K562 (cell line): Measurements from ENCODE around the gene TAP2. TPM values are rescaled to one million over a fixed set of nuclear protein-coding genes. Genes with fewer than 3 reads are reported as not detected.
A peak's percentile ranks its signal among the peaks of the same experiment; 100 is the strongest.

Experiments
- ATAC-seq: fragments of 200-7000 bp; cut with Tn5 transposase; 3 replicates; pipeline ENCODE4 v1.9.1; 2020; ENCODE audit warnings: moderate library complexity
- BruUV-seq: library from RNA; stranded (reverse); fragments of 400-500 nt; replicated peaks from 2 replicates; lab custom pipeline; 2021; lab: Mats Ljungman, UMichigan
- CTCF ChIA-PET: fragments of 300-600 bp; formaldehyde crosslinking; extraction: SDS; loops from one replicate; lab custom pipeline; 2021; ENCODE audit warnings: low intra/inter-chr PET ratio; lab: Yijun Ruan, JAX
- POLR2A ChIA-PET: fragments of 300-600, 350-650 bp; sonication (Branson Sonifier 250); formaldehyde crosslinking; extraction: SDS; loops from one replicate; lab custom pipeline; 2021; ENCODE audit warnings: antibody characterized with exemption, inconsistent platforms; lab: Yijun Ruan, JAX
- DNase-seq, 4 experiments: peaks; one replicate each; pipeline versions ENCODE4 v3.0.0 to v3.0.0-alpha.2; 2011 to 2018; ENCODE audit warnings: low spot score in 3 of 4, mixed read lengths in 3 of 4; ENCODE audit errors: extremely low read depth in 1 of 4
- FAIRE-seq: peaks from 2 replicates; lab custom pipeline; 2011; peaks lifted over from hg19 to GRCh38; lab: Jason Lieb, UNC
- H2AFZ ChIP-seq: 2 replicates; pipeline ENCODE4 v1.6.0; 2011; ENCODE audit warnings: low read depth, low read length, control low read depth, inconsistent platforms
- H3K27ac ChIP-seq: fragments of 200-600 bp; 3 replicates; pipeline ENCODE4 v1.8.0; 2011; ENCODE audit warnings: low read depth, mild to moderate bottlenecking, control low read depth, inconsistent platforms, low read length, moderate library complexity, mixed read lengths; ENCODE audit errors: extremely low read depth
- H3K27me3 ChIP-seq, 2 experiments: fragments of 300-600 bp in 1 of 2; 2 replicates in 1 of 2; 3 replicates in 1 of 2; pipeline versions ENCODE4 v1.6.0 to v1.8.0; 2011; ENCODE audit warnings: inconsistent platforms in 2 of 2, low read length in 2 of 2, mild to moderate bottlenecking in 1 of 2, mixed read lengths in 1 of 2, moderate library complexity in 1 of 2; ENCODE audit not compliant: control insufficient read depth in 2 of 2, insufficient read depth in 2 of 2
- H3K36me3 ChIP-seq: fragments of 300-600 bp; 3 replicates; pipeline ENCODE4 v1.8.0; 2011; ENCODE audit warnings: mild to moderate bottlenecking, low read length, inconsistent platforms; ENCODE audit not compliant: control insufficient read depth, insufficient read depth
- H3K4me1 ChIP-seq, 2 experiments: fragments of 200-600 bp in 1 of 2; replicated peaks in 1 of 2; 2 replicates in 1 of 2; 3 replicates in 1 of 2; pipeline versions ENCODE4 v1.5.1 to v1.8.0; 2011; ENCODE audit warnings: inconsistent platforms in 2 of 2, low read length in 2 of 2, mild to moderate bottlenecking in 1 of 2, mixed read lengths in 1 of 2, moderate library complexity in 1 of 2; ENCODE audit not compliant: control insufficient read depth in 2 of 2, insufficient read depth in 2 of 2
- H3K4me2 ChIP-seq: 2 replicates; pipeline ENCODE4 v1.6.1; 2011; ENCODE audit warnings: low read length, control low read depth, inconsistent platforms, mixed read lengths; ENCODE audit not compliant: insufficient read depth
- H3K4me3 ChIP-seq: fragments of 200-600 bp; sonication (generic), shearing (Covaris generic); 2 replicates; pipeline ENCODE4 v1.5.1; 2016; ENCODE audit warnings: control low read depth, inconsistent platforms
- H3K79me2 ChIP-seq: fragments of 200-600 bp; 3 replicates; pipeline ENCODE4 v1.8.0; 2011; ENCODE audit warnings: low read length, inconsistent platforms; ENCODE audit not compliant: control insufficient read depth, insufficient read depth
- H3K9ac ChIP-seq, 2 experiments: 2 replicates each; pipeline versions ENCODE4 v1.6.0 to v1.6.1; 2011; ENCODE audit warnings: low read depth in 2 of 2, low read length in 2 of 2, control low read depth in 1 of 2, inconsistent platforms in 1 of 2, mild to moderate bottlenecking in 1 of 2, mixed read lengths in 1 of 2; ENCODE audit not compliant: insufficient read depth in 1 of 2
- H3K9me1 ChIP-seq: one replicate; pipeline ENCODE4 v1.6.0; 2011; ENCODE audit warnings: inconsistent platforms, mild to moderate bottlenecking, low read length, moderate library complexity; ENCODE audit not compliant: control insufficient read depth, insufficient read depth
- H3K9me3 ChIP-seq: replicated peaks from 2 replicates; pipeline ENCODE4 v1.5.1; 2011; ENCODE audit warnings: low read depth, low read length, inconsistent platforms; ENCODE audit not compliant: control insufficient read depth, insufficient read depth
- H4K20me1 ChIP-seq: replicated peaks from 2 replicates; pipeline ENCODE4 v1.6.1; 2011; ENCODE audit warnings: low read length, inconsistent platforms, mixed read lengths; ENCODE audit not compliant: control insufficient read depth, insufficient read depth
- ARID2 ChIP-seq: fragments of 450-650 bp; IDR thresholded peaks from 2 replicates; pipeline ENCODE4 v1.6.1; 2017; ENCODE audit warnings: antibody characterized with exemption, mild to moderate bottlenecking
- BACH1 ChIP-seq: fragments of 200-800 bp; sonication (Bioruptor generic); IDR thresholded peaks from 2 replicates; pipeline ENCODE4 v1.6.1; 2016; ENCODE audit warnings: missing genetic modification characterization, missing compliant biosample characterization
- BRD4 ChIP-seq: fragments of 200-600 bp; sonication (generic); IDR thresholded peaks from 2 replicates; pipeline ENCODE4 v1.6.1; 2017; ENCODE audit warnings: inconsistent platforms
- C11orf30 ChIP-seq: fragments of 450-650 bp; IDR thresholded peaks from 2 replicates; pipeline ENCODE4 v1.6.1; 2016; ENCODE audit warnings: low read depth, mild to moderate bottlenecking
- CC2D1A ChIP-seq: fragments of 450-650 bp; IDR thresholded peaks from 2 replicates; pipeline ENCODE4 v1.6.1; 2017; ENCODE audit warnings: mild to moderate bottlenecking
- KAT7 ChIP-seq: sonication (generic); formaldehyde crosslinking; IDR thresholded peaks from 2 replicates; pipeline ENCODE4 v1.8.0; 2022; ENCODE audit warnings: missing genetic modification reagents, mild to moderate bottlenecking, borderline replicate concordance
- KLF16 ChIP-seq: IDR thresholded peaks from 2 replicates; pipeline ENCODE4 v1.6.1; 2016; ENCODE audit warnings: antibody characterized with exemption
- MAFF ChIP-seq: IDR thresholded peaks from 2 replicates; pipeline ENCODE4 v1.6.1; 2012; ENCODE audit warnings: low read length, improper control_type of control experiment
- MAFG ChIP-seq: fragments of 450-650 bp; conservative IDR thresholded peaks from 2 replicates; pipeline ENCODE4 v1.6.1; 2016; ENCODE audit warnings: missing genetic modification characterization, missing compliant biosample characterization
- MAFK ChIP-seq: IDR thresholded peaks from 2 replicates; pipeline ENCODE4 v1.6.1; 2011; ENCODE audit warnings: low read length, improper control_type of control experiment
- NFE2 ChIP-seq: IDR thresholded peaks from 2 replicates; pipeline ENCODE4 v1.6.1; 2014; ENCODE audit warnings: antibody characterized with exemption, low read depth
- NFE2L1 ChIP-seq: fragments of 450-650 bp; IDR thresholded peaks from 2 replicates; pipeline ENCODE4 v1.6.1; 2016; ENCODE audit warnings: missing genetic modification characterization, low read depth, mild to moderate bottlenecking, missing compliant biosample characterization, moderate library complexity, borderline replicate concordance
- PATZ1 ChIP-seq: fragments of 250-450 bp; sonication (Bioruptor Pico); IDR thresholded peaks from 2 replicates; pipeline ENCODE4 v1.5.0; 2020; ENCODE audit warnings: mild to moderate bottlenecking, borderline replicate concordance
- ZNF316 ChIP-seq: fragments of 450-650 bp; IDR thresholded peaks from 2 replicates; pipeline ENCODE4 v1.6.1; 2016
- ZNF354B ChIP-seq: fragments of 250-450 bp; sonication (Bioruptor Pico); IDR thresholded peaks from 2 replicates; pipeline ENCODE4 v1.4.0; 2020
- ZNF76 ChIP-seq: fragments of 250-450 bp; sonication (Bioruptor Pico); IDR thresholded peaks from 2 replicates; pipeline ENCODE4 v1.4.0; 2020; ENCODE audit warnings: mild to moderate bottlenecking, moderate library complexity, borderline replicate concordance
- WGBS: fragments of 100-300 bp; shearing (Covaris generic); methylation state at CpG from one replicate; pipeline ENCODE4 v1.1.6; 2016; ENCODE audit warnings: low coverage, mixed read lengths; ENCODE audit not compliant: insufficient coverage; ENCODE audit errors: missing lambda C conversion rate; 5-methylcytosine and 5-hydroxymethylcytosine counted together
- in situ Hi-C: fragments of 300-500 bp; cut with MboI; formaldehyde crosslinking; loops from 4 replicates; pipeline ENCODE4 v1.15.0; 2018; ENCODE audit warnings: inconsistent platforms, mixed read lengths
- intact Hi-C: fragments of 100-400 bp; cut with micrococcal nuclease; formaldehyde crosslinking; loops from 2 replicates; pipeline ENCODE4 v1.14.2; 2022
- polyA plus RNA-seq, 8 experiments: library from polyadenylated mRNA; depleted of rRNA in 4 of 8; stranded (reverse) in 5 of 8; unstranded in 3 of 8; fragments of >200 nt; fragmentation: Nextera tagmentation in 2 of 8; fragmentation: Illumina TruSeq in 1 of 8; extraction: Ambion mirVana in 2 of 8; extraction: Trizol in 1 of 8; gene quantifications; 2 replicates each; pipeline versions ENCODE4 v1.2.1 to v1.2.3, GENCODE V29; 2011 to 2014; ENCODE audit warnings: inconsistent platforms in 1 of 8, missing spikeins in 1 of 8
- total RNA-seq, 7 experiments: library from RNA; depleted of rRNA in 6 of 7; stranded (reverse); fragments of >200 nt in 6 of 7; fragmentation: Illumina TruSeq in 2 of 7; extraction: Trizol in 2 of 7; gene quantifications; 2 replicates each; pipeline versions ENCODE4 v1.2.1 to v1.2.3, GENCODE V29; 2011 to 2021; ENCODE audit warnings: low replicate concordance in 1 of 7
- TF ChIP-seq, protein P1 (sequence below): fragments of 250-450 bp; sonication (Bioruptor Pico); IDR thresholded peaks from 2 replicates; pipeline ENCODE4 v1.5.0; 2021

The TAP2 gene
- total and polyA plus RNA-seq, 9 of the 15 experiments (the other 6 are each of a cell fraction or from before 2014, with no cell fraction given) = 2.0 to 53.5 (median 19.6) TPM

DNA sequence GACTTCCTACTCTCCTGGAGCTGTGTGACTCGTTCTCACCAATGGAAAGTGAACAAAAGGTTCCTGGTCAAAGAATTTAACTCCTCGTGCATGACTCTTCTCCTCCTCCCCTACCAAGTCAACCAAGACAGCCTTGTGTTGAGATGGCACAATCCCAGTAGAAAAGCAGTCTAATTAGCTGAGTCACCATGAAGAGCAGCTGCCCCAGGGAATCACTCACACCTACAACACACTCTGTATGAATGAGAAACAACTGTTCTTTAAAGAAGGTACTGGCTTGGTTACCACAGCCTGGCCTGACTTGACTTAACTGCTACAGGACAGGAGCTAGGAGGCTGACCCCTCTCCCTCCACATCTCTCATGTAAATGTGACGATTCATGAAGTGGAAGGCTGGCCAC is 18.8 kb downstream of the TAP2 start:
- no peaks in the 10 kb centered on the region for H3K79me2 ChIP-seq
- no TSS peak for BruUV-seq
- 0 out of 2 replicates have a peak overlapping the region, but pooled peaks have one; percentile 29 for H2AFZ ChIP-seq
- no peak for FAIRE-seq
- H3K9me1 ChIP-seq = no peaks in the 10 kb centered on the region
- intact Hi-C loops = no loop called here
- no peak overlapping the region for H3K9ac ChIP-seq
- no peaks in the 10 kb centered on the region; a peak in 1 of 5 replicates for H3K4me1 ChIP-seq
- H3K4me3 ChIP-seq = no peak overlapping the region
- ChIA-PET CTCF (no interaction called here), POLR2A (interaction anchor here (1.2 kb wide), 1 partner anchor 152 kb away, joined by 6 read pairs; no protein-coding TSS in a partner anchor)
- no peaks in the 10 kb centered on the region for H3K9me3 ChIP-seq
- no peak overlapping the region for H3K27ac ChIP-seq
- no peak for TF ChIP-seq ZNF76
- TF ChIP-seq ARID2 = no peak
- no peak for TF ChIP-seq BRD4
- no peak for TF ChIP-seq KLF16
- peak; percentile 82 for TF ChIP-seq NFE2L1 (tag)
- TF ChIP-seq, protein P1, sequence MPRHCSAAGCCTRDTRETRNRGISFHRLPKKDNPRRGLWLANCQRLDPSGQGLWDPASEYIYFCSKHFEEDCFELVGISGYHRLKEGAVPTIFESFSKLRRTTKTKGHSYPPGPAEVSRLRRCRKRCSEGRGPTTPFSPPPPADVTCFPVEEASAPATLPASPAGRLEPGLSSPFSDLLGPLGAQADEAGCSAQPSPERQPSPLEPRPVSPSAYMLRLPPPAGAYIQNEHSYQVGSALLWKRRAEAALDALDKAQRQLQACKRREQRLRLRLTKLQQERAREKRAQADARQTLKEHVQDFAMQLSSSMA (CRISPR knock-in tag) = no peak
- TF ChIP-seq MAFK = peak; percentile 41; the same call in 1 of the 2 replicates
- peak; percentile 83 for TF ChIP-seq ZNF316
- TF ChIP-seq C11orf30 = peak; percentile 79
- peak; percentile 59; the same call in 1 of the 2 replicates for TF ChIP-seq BACH1 (tag)
- TF ChIP-seq ZNF354B (CRISPR knock-in tag) = no peak
- TF ChIP-seq PATZ1 = no peak
- no peak for TF ChIP-seq CC2D1A
- peak; percentile 67 for TF ChIP-seq MAFF
- peak; percentile 77 for TF ChIP-seq NFE2
- TF ChIP-seq KAT7 = no peak
- TF ChIP-seq MAFG (tag) = peak; percentile 93
- no peaks in the 10 kb centered on the region; a peak in 1 of 5 replicates for H3K27me3 ChIP-seq
- in situ Hi-C loops = no loop called here
- no peaks in the 10 kb centered on the region for H3K36me3 ChIP-seq
- WGBS = 10% methylated on average over 3 of the region's 3 CpGs
- peak in 1 of 4 experiments; percentile 11 for DNase-seq
- ATAC-seq = peak; percentile 57
- H4K20me1 ChIP-seq = no peaks in the 10 kb centered on the region
- no peak overlapping the region for H3K4me2 ChIP-seq
